ENCODE results near the gene GRID1. TPM values are rescaled to one million over a fixed set of nuclear protein-coding genes. Genes with fewer than 3 reads are reported as not detected.

The GRID1 gene
- total and polyA plus RNA-seq, 9 of the 15 experiments (the other 6 are each of a cell fraction or from before 2014, with no cell fraction given): 0.01 to 7.2 (median 1.2) TPM

- no peaks in the 10 kb centered on the region for H4K20me1 ChIP-seq (replicated peaks; ENCODE audit: control insufficient read depth, insufficient read depth, low read length)
- TF ChIP-seq ZNF3 (CRISPR knock-in tag; IDR thresholded peaks at IDR 0.05): no peak
- no peak for TF ChIP-seq PRMT5 (CRISPR knock-in tag; IDR thresholded peaks at IDR 0.05)
- TF ChIP-seq EP300 (IDR thresholded peaks at IDR 0.05; ENCODE audit: low read length): no peak
- no peak for TF ChIP-seq HIVEP1 (CRISPR knock-in tag; IDR thresholded peaks at IDR 0.05)
- no peak for TF ChIP-seq CUX1 (CRISPR knock-in tag; IDR thresholded peaks at IDR 0.05)
- peaks cover 0 to 4% of the 10 kb centered on the region in 2 experiments; a peak in 1 of 5 replicates for H3K4me1 ChIP-seq (replicated peaks in 1 of 2; ENCODE audit: control insufficient read depth in 2 of 2, insufficient read depth in 2 of 2, low read length in 2 of 2)
- H3K9me3 ChIP-seq (replicated peaks; ENCODE audit: control insufficient read depth, insufficient read depth, low read depth, low read length): no peaks in the 10 kb centered on the region
- DNase-seq (ENCODE audit: extremely low read depth in 1 of 4, low spot score in 3 of 4) (no peak), FAIRE-seq (no peak), ATAC-seq (no peak)
- intact Hi-C loops (cut with micrococcal nuclease) (no loop called here), in situ Hi-C loops (cut with MboI) (no loop called here)
- no peak overlapping the region for H3K4me3 ChIP-seq
- no peaks in the 10 kb centered on the region for H3K9me1 ChIP-seq (ENCODE audit: control insufficient read depth, insufficient read depth, low read length)
- no peak overlapping the region for H3K9ac ChIP-seq (ENCODE audit: insufficient read depth in 1 of 2, low read depth in 2 of 2, low read length in 2 of 2)
- 7% methylated on average over 2 of the region's 3 CpGs for WGBS (ENCODE audit: insufficient coverage, low coverage, missing lambda C conversion rate)
- ChIA-PET CTCF (ENCODE audit: low intra/inter-chr PET ratio) (no interaction called here), POLR2A (no interaction called here)
- no peaks in the 10 kb centered on the region for H3K79me2 ChIP-seq (ENCODE audit: control insufficient read depth, insufficient read depth, low read length)
- no peak overlapping the region for H2AFZ ChIP-seq (ENCODE audit: low read depth, low read length)
- no peaks in the 10 kb centered on the region for H3K36me3 ChIP-seq (ENCODE audit: control insufficient read depth, insufficient read depth, low read length)
- no peaks in the 10 kb centered on the region; a peak in 1 of 5 replicates for H3K27me3 ChIP-seq (ENCODE audit: control insufficient read depth in 2 of 2, insufficient read depth in 2 of 2, low read length in 2 of 2)
- no peak overlapping the region for H3K4me2 ChIP-seq (ENCODE audit: insufficient read depth, low read length)
- BruUV-seq (replicated peaks): no TSS peak
- H3K27ac ChIP-seq (ENCODE audit: extremely low read depth, low read depth, low read length): no peak overlapping the region
Measured at GRCh38 chr10:86344281-86344680, 22.3 kb downstream of the GRID1 start.
